Fibroblast of lung (primary cell): ENCODE results near the gene TTC31. TPM values are rescaled to one million over a fixed set of nuclear protein-coding genes. Genes with fewer than 3 reads are reported as not detected.
A peak's percentile ranks its signal among the peaks of the same experiment; 100 is the strongest.

Experiments
- DNase-seq, 2 donors: peaks; one replicate each; pipeline versions ENCODE4 v3.0.0 to v3.0.0-alpha.2; 2010; ENCODE audit warnings: low read depth in 2 of 2
- H2AFZ ChIP-seq: 2 replicates; pipeline ENCODE4 v1.5.1; 2012; ENCODE audit warnings: low read length, control low read depth, inconsistent platforms
- H3K27ac ChIP-seq: 2 replicates; pipeline ENCODE4 v1.5.1; 2011; ENCODE audit warnings: low read length, control low read depth; ENCODE audit not compliant: insufficient read depth
- H3K27me3 ChIP-seq: 2 replicates; pipeline ENCODE4 v1.5.1; 2011; ENCODE audit warnings: mild to moderate bottlenecking, low read length; ENCODE audit not compliant: control insufficient read depth, insufficient read depth
- H3K36me3 ChIP-seq: 2 replicates; pipeline ENCODE4 v1.5.1; 2011; ENCODE audit warnings: low read length; ENCODE audit not compliant: control insufficient read depth, insufficient read depth
- H3K4me1 ChIP-seq: 2 replicates; pipeline ENCODE4 v1.5.1; 2011; ENCODE audit warnings: low read length; ENCODE audit not compliant: control insufficient read depth, insufficient read depth; ENCODE audit errors: extremely low read depth
- H3K4me2 ChIP-seq: 2 replicates; pipeline ENCODE4 v1.5.1; 2011; ENCODE audit warnings: low read length, control low read depth; ENCODE audit not compliant: insufficient read depth; ENCODE audit errors: extremely low read depth
- H3K4me3 ChIP-seq, 4 experiments: fragments of 200-600 bp in 1 of 4; sonication (generic) in 1 of 4; replicated peaks in 1 of 4; 2 replicates each; pipeline ENCODE4 v1.5.1; 2011 to 2016; ENCODE audit warnings: low read length in 4 of 4, low read depth in 3 of 4, mild to moderate bottlenecking in 3 of 4, control low read depth in 2 of 4, inconsistent platforms in 1 of 4, mixed read lengths in 1 of 4; ENCODE audit not compliant: insufficient read depth in 1 of 4; ENCODE audit errors: control extremely low read depth in 1 of 4
- H3K79me2 ChIP-seq: 2 replicates; pipeline ENCODE4 v1.5.1; 2012; ENCODE audit warnings: mild to moderate bottlenecking, low read length, inconsistent platforms; ENCODE audit not compliant: control insufficient read depth, insufficient read depth
- H3K9ac ChIP-seq: 2 replicates; pipeline ENCODE4 v1.5.1; 2011; ENCODE audit warnings: mild to moderate bottlenecking, low read length, control low read depth; ENCODE audit not compliant: insufficient read depth
- H3K9me3 ChIP-seq: 2 replicates; pipeline ENCODE4 v1.5.1; 2012; ENCODE audit warnings: low read depth, low read length; ENCODE audit not compliant: control insufficient read depth, insufficient read depth
- H4K20me1 ChIP-seq: 2 replicates; pipeline ENCODE4 v1.5.1; 2011; ENCODE audit warnings: low read length; ENCODE audit not compliant: control insufficient read depth, insufficient read depth; ENCODE audit errors: extremely low read depth
- CTCF ChIP-seq, 2 donors: IDR thresholded peaks in 1 of 2; conservative IDR thresholded peaks in 1 of 2; 1 replicate in 1 of 2; 2 replicates in 1 of 2; pipeline ENCODE4 v1.5.1; 2011 to 2012; ENCODE audit warnings: low read length in 2 of 2, control low read depth in 1 of 2, inconsistent platforms in 1 of 2, low read depth in 1 of 2, mild to moderate bottlenecking in 1 of 2
- EZH2 ChIP-seq: IDR thresholded peaks from 2 replicates; pipeline ENCODE4 v1.5.1; 2012; ENCODE audit warnings: low read length, control low read depth, mild to moderate bottlenecking; ENCODE audit errors: missing control alignments
- polyA plus RNA-seq, 2 donors: library from polyadenylated mRNA; depleted of rRNA in 1 of 2; stranded (reverse) in 1 of 2; unstranded in 1 of 2; fragments of >200 nt; gene quantifications; 2 replicates each; pipeline ENCODE4 v1.2.1, GENCODE V29; 2011 to 2012; ENCODE audit warnings: missing spikeins in 1 of 2
- total RNA-seq: library from RNA; depleted of rRNA; stranded (reverse); fragments of >200 nt; gene quantifications from 2 replicates; pipeline ENCODE4 v1.2.1, GENCODE V29; 2014

TTC31 gene
- total and polyA plus RNA-seq, 2 donors (not counting 1 experiment from before 2014, with no cell fraction given), result 10.7 to 11.8 TPM

GRCh38 chr2:74436848-74437695 lies 45.8 kb upstream of the TTC31 start:
- Histone ChIP-seq H3K27ac (no peak overlapping the region), H3K9ac (no peak overlapping the region), H3K4me3 (no peak overlapping the region), H3K79me2 (no peaks in the 10 kb centered on the region), H2AFZ (no peak overlapping the region), H3K4me2 (no peak overlapping the region), H3K9me3 (no peaks in the 10 kb centered on the region), H3K4me1 (peaks cover 12% of the 10 kb centered on the region), H4K20me1 (no peaks in the 10 kb centered on the region), H3K27me3 (no peaks in the 10 kb centered on the region), H3K36me3 (no peaks in the 10 kb centered on the region)
- TF ChIP-seq CTCF (conservative IDR thresholded peaks at IDR 0.05 in 1 of 2, IDR thresholded peaks at IDR 0.05 in 1 of 2; ENCODE audit: low read depth in 1 of 2, low read length in 2 of 2) (no peak), EZH2 (no peak)
- DNase-seq, result no peak

GRCh38 chr2:74438248-74438647 lies 44.6 kb upstream of the TTC31 start:
- Histone ChIP-seq H2AFZ (no peak overlapping the region), H3K36me3 (no peaks in the 10 kb centered on the region), H3K9ac (no peak overlapping the region), H3K79me2 (no peaks in the 10 kb centered on the region), H3K4me2 (no peak overlapping the region), H3K4me1 (peaks cover 12% of the 10 kb centered on the region), H3K4me3 (no peak overlapping the region), H3K27me3 (no peaks in the 10 kb centered on the region), H4K20me1 (no peaks in the 10 kb centered on the region), H3K27ac (no peak overlapping the region), H3K9me3 (no peaks in the 10 kb centered on the region)
- DNase-seq, result no peak
- TF ChIP-seq EZH2 (no peak), CTCF (conservative IDR thresholded peaks at IDR 0.05 in 1 of 2, IDR thresholded peaks at IDR 0.05 in 1 of 2; ENCODE audit: low read depth in 1 of 2, low read length in 2 of 2) (no peak)

GRCh38 chr2:74439373-74439772 lies 43.5 kb upstream of the TTC31 start:
- H2AFZ ChIP-seq, result no peak overlapping the region

More at GRCh38 chr2:74439373-74439772, 43.5 kb upstream of the TTC31 start:
- H3K79me2 ChIP-seq, result no peaks in the 10 kb centered on the region
- H3K36me3 ChIP-seq, result no peaks in the 10 kb centered on the region
- TF ChIP-seq EZH2, result no peak
- TF ChIP-seq CTCF (conservative IDR thresholded peaks at IDR 0.05 in 1 of 2, IDR thresholded peaks at IDR 0.05 in 1 of 2; ENCODE audit: low read depth in 1 of 2, low read length in 2 of 2), result no peak
- H3K27ac ChIP-seq, result no peak overlapping the region
- peak overlapping the region; percentile 68 to 84 (median 77) for H3K4me3 ChIP-seq
- no peak for DNase-seq
- peak overlapping the region; percentile 99 for H3K4me2 ChIP-seq
- no peaks in the 10 kb centered on the region for H3K9me3 ChIP-seq
- no peaks in the 10 kb centered on the region for H4K20me1 ChIP-seq
- H3K27me3 ChIP-seq, result no peaks in the 10 kb centered on the region
- peaks cover 12% of the 10 kb centered on the region for H3K4me1 ChIP-seq
- H3K9ac ChIP-seq, result peak overlapping the region; percentile 48
